HG03025 (cell line): ENCODE measurements around the gene SCARB2.

Experiments used
- ATAC-seq: cut with Tn5 transposase; IDR thresholded peaks from one replicate; pipeline ENCODE4 v1.9.1; 2021; ENCODE audit warnings: mild to moderate bottlenecking, moderate library complexity; ENCODE audit not compliant: unreplicated experiment, low FRiP score

The SCARB2 gene

DNA sequence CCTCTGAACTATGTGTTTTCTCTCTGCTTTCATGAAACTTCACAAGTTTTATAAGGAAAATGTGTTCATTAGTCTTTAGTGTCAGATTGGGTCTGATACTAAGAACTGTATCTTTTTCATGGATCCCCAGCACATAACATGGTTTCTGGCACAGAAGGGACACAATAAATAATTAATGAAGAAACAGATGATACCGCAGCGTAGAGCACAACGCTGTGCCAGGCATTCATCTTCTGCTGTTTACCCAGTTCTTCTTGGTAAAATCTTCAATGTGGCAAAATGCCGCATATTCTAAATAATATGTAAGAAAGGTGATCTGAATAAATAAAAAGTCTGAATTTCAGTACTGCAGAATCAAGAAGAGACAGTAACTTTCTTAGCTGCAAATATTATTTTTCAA, 12.3 kb downstream of the SCARB2 start:
- no peak for ATAC-seq

DNA sequence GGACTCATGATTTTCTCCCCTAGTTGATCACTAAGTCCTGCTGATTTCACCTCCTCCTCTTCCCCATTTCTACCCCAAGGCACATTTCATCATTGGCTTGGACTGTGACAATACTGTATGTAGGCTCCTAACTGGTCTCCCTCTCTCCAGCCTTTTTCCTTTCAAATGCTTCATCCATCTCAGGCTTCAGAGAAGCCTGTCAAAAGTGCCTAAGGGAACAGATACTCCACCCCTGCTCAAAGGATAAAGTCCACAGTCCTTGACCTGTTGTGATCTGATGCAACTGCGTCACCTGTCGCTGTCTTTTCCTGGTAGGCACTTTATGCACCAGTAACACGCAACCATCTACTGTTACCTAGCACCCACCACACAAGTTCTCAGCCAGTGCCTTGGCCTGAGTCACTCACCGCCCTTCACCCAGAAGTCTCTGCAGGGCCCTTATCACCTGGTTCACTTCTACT, 12.8 kb downstream of the SCARB2 start:
- ATAC-seq: no peak

DNA sequence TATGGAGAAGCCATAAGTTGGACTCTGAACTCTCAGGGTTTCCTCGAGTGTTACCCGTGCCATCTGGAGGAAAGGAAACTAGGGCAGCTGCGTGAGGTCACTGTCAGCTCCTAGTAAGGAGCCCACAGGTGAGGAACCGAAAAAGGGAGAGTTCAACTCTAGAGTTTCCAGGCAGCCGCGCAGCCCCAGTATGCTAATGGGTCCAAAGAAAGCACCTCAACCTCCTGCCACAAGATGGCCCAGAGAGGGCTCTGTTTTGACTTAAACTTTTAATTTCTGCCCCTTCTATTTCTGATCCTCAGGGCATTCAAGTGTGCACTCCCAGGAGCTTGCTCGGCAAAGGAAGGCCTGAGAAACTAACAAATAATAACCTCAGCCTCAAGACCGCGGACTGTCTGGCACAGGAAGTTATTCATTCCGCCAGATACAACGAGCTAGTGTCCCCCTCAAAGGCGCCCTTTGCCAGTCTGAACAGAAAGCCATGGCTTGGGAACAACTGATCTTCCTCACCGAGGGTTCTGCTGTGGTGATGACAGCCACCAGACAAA, 13.9 kb downstream of the SCARB2 start:
- ATAC-seq: peak; percentile 88

DNA sequence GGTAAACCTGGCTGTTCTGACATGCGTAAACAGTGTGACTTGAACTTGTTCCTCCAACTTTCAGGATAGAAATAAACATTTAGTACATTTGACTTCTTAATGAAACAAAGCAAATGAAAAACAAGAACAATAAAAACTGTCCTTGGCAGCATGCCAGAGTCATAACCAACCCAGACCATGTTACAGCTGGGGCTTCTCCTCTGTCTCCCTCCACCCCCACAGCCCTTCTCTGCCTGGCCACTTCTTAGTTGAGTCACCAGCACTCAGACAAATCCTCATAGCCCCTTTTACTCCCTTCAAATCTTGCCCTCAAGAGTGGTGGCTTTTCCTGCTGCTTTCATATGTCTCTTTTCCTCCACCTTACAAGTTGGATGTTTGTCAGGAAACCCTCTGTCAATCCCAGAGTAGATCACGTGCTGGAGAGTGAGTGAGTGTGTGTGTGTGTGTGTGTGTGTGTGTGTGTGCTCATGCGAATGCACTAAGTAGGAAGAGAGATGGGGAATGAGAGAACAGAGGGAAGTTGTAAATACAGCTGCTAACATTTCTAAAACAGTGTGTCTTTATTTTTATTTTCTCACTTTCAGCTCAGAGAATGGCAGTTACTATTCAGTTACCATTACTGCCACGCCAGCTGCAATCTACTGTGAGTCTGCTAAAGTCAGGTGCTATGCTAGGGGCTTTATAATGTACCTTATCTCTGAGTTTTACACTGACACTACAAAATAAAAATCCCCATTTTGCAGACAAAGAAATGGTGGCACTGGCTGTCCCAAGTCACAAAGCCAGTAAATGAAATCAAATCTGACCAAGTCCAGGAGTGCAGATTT, 15.0 kb downstream of the SCARB2 start:
- ATAC-seq: peak; percentile 33

DNA sequence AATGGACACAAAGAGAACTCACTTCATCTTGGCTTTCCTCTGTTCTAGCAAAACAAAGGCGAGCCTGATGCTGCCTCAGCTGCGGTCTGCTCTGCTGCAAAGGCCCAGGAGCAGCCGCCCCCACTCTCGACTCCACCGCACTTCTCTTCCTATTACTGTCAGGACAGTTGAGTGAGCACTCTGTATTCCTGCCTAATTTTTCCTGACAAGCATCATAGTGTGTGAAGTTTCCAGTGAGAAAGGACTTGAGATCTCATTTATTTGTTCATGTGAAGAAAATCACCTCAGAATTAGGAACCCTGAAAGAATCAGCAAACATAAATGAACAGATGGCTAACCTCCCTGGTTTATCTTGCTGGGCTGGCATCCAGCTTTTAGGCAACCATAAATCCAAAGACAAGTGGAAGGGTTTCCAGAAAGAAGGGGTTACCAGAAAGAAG, 15.6 kb downstream of the SCARB2 start:
- no peak for ATAC-seq

DNA sequence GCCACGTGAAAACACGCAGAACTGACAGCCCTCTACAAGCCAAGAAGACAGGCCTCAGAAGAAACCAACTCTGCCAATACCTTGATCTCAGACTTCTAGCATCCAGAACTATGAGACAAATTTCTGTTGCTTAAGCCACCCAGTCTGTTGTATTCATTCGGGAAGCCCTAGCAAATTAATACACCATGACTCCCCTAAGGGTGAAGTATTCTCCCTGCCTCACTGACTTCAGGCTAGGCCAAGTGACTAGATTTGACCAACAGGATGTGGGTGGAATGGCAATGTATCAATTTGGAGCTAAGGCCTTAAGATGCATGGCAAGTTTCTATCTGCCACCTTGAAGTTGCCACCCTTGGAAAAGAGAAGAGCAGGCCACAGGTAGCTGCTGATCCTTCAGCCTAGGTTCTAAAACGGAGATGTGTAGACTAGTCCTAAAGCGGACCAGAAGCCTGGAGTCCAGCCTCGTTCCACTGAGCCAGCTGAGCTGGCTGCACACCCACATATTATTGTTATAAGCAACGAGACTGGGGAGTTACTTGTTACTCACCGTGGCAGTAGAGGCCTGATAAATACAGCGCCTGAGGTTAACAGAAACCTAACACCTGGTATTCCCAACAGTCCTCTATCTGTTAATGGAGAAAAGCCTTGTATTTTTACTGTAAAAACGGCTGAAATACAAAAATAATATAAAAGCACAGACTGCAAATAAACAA, 16.4 kb downstream of the SCARB2 start:
- ATAC-seq: no peak

DNA sequence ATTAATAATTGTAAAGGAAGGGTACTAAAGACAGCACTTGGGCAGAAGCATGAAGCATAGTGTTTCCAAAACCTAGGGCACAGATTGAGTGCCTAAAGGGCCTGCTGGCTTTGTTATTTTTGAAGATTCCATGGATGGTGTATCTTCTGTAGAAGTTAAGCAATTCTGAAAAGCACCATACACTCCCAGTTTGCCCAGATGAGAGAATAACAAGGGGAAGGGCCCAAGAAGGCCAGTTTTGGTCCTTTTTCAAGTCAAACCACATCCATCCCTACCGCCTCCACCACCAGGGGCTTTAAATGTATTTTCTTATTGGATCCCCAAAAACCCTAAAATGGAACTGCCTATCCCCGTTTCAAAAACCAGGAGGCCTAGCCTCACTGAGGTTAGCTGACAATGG, 17.2 kb downstream of the SCARB2 start:
- ATAC-seq: no peak

DNA sequence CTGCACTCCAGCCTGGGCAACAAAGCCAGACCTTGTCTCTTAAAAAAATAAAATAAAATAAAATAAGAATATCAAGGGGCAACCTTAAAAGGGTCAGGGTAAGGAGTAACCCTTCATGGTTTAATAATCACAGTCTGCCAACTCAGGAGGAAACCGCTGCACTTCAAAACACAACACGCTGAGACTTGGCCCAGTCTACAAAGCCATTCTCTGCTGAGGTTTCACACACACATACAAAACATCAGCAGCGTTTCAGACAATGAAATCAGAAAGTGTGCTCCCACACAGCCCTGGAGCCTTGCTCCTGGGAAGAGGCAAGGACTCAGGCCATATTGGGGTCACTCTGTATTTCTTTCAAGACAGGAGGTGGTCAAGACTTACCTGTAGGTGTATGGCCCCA, 18.3 kb downstream of the SCARB2 start:
- ATAC-seq: no peak

DNA sequence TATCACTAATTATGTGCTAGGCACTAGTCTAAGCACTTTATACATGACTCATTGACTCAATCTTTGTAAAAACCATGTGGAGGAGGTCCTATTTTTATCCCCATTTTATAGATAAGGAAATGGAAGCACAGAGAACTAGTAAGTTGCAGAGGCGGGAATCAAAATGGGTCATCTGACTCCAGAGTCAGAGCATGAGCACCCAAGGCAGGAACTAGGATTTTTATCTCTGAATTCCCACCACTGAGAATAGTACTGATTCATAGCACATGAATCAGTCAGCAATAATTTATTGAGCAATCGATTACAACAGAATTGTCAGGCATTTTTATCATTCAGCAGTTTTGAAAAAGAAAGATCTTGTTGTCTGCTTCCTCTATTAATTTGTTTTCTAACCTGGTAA, 19.3 kb downstream of the SCARB2 start:
- no peak for ATAC-seq

DNA sequence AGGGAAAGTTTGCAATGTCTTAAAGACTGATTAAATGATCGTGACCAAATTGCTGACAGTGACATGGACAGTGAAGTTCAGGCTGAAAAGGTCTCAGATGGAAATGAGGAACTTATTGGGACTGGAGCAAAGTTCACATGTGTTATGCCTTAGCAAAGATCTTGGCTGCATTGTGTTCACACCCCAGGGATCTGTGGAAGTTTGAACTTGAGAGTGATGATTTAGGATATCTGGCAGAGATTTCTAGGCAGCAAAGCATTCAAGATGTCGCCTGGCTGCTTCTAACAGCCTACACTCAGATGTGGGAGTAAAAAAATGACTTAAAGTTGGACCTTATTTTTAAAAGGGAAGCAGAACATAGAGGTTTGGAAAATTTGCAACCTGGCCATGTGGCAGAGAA, 21.4 kb downstream of the SCARB2 start:
- ATAC-seq: no peak

DNA sequence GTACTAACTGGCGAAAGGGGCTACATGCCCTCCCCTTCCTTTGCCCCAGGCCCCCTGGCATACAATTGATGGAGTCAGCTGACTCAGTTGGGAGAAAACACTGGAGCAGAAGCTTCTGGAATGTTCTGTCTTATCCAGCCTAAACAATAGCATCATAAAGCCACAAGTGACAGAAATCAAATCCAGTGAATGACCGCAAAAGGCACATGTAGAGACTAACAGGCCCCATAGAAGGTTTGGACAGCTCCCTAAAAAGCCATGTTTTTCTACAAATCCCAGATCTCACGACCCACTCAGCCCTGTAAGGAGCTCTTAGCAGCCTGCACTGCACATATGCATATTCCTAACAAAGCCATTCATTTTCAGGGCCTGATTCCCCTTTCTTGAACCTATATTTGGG, 25.1 kb downstream of the SCARB2 start:
- ATAC-seq: no peak

DNA sequence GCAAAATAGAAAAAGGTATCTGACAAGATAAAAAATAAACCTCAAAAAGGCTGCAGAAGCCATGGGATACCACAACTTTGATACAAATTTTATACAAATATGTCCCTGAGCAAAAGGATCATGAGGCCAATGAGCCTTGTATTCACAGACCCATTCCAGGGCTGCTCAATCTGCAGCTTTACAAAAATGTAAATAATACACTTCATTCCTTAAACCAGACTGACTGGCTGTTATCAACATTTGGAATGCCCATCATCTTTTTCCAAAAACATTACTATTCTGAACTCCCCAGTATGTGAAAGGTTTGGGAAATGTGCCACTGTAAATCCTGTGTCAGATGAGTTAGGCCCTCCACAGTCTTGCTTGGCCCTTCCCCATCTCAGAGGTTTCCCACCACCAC, 25.5 kb downstream of the SCARB2 start:
- ATAC-seq: no peak

DNA sequence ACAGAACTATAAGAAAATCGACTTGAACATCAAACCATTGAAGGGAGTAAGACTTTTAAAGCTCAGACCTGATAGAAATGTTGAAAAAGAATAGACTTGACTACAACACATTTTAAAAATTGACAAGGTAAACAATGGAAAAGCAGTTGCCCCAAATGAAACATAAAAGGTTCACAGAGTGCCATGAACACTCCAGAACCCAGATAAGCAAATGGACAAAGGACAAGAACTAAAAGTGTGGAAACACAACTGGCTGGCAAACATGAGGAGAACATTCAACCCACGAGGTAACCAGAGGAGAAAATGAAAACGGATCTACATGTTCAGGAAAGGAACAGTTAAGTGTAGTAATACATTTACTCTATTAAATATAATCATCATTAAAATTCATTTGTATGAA, 26.5 kb downstream of the SCARB2 start:
- no peak for ATAC-seq

DNA sequence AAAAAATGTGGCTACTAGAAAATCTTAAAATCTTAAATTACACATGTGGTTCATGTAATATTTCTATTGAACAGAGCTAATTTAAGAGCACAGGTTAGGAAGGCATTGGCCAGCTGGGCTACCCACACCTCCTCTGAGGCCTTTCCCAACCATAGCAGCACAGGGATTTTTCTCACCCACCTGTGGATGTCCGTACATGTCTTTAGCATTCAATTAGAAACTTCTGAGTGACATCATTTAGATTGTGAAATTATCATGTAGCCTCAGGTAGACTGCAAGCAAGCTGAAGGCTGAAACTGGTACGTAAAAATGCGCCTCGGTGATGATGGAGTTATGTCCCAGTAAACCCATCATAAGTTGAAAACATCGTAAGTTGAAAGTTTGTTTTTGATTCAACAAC, 31.2 kb downstream of the SCARB2 start:
- ATAC-seq: no peak

DNA sequence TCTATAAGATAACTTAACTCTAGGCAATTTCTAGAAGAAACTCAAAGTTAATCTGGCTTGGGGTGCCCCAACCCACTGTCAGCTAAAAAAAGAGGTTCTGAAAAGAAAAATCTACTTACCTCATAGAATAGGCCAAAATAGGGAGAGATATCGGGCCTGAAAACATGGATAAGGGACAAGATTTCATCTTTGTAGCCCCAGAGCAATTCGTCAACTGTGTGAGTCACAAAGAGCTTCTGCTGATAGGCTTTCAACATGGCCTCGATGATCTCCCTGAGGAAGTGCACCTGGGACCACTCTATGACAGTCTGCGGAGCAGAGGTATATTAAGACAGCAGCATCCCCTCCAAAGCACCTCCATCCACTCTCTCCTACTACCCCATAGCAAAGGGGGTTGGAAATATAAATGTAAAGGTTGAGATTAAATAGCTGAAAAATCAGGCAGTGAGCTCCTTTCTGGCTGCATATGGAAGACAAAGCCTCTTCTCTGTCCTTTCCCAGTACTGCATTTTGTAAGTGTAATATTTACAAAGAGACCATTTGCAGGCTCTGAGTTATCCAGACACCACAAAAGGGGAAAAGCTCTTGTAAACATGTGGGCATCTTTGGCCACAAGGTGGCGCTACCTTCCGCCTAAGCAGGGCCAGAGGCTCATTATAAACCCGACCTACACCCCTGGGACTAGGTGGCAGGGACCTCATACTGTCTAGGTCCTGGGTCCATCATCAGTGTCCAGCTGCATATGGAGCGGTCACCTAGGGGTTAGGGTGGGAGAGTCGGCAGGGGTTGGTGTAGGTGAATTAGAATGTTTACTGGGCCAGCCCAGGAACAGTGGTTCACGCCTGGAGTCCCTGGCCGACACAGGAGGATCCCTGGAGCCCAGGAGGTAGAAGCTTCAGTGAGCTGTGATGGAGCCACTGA, 34.0 kb downstream of the SCARB2 start:
- ATAC-seq: peak; percentile 55

DNA sequence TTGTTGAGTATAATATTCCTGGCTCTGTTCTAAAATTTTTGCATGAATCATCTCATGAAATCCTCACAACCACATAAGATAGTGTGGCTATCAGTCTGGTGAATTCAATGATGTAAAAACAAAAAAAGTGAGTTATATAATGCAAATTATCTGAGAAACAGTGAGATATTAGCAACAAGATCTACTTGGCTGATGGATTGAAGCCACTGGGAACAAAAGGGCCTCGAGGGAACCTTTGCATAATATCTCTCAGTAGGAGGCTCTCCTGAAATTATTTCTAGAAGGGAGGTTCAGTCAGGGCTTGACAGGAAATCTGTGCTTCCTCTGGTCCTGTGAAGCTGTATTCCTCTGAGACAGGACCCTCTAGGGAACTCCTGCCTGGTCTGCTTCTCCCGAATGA, 35.3 kb downstream of the SCARB2 start:
- no peak for ATAC-seq

DNA sequence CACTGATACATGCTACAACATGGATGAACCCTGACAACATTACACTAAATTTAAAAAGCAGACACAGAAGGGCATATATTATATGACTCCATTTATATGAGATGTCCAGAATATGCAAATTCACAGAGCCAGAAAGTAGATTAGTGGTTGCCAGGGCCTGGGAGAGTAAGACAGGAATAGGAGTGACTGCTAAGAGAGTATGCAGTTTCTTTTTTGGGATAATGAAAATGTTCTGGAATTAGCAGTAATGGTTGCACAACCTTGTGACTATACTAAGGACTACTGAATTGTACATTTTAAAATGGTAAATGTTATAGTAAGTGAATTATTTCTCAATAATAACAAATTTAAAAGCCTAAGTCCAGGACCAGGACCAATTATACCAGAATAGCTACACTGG, 35.9 kb downstream of the SCARB2 start:
- ATAC-seq: no peak

DNA sequence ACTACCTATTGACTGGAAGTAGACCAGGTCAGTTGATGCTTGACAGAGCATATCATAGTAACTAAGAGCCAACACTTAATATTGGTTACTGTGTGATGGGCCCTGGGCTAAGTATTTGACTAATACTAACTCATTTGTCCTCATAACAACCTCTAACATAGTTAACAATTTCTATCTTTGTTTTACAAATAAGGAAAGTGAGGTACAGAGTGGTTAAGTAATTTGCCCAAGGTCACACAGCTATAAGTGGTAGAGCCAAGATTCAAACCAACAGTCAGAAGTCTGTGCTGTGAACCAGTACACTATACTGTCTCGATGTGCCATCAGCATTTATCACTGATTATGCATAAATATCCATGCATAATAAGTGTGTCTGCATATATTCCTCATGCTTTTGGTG, 38.3 kb downstream of the SCARB2 start:
- no peak for ATAC-seq

DNA sequence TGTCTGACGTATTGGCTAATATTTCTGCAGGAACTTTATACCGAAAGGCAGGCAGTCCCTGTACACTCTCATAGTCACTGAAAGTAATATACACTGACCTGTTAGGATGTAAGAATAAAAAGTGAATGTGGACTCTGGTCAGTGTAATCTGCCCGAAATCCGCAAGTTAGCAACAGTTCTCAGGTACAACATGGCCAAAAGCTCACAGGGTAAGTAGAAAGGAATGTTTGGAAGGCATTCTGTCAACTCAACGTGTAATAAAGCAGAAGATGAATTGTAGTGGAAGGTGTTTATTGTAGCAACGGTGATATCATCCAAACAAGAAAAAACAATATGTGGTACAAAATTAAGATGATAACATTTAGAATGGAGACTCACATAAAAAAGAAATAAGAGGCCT, 39.4 kb downstream of the SCARB2 start:
- ATAC-seq: no peak

DNA sequence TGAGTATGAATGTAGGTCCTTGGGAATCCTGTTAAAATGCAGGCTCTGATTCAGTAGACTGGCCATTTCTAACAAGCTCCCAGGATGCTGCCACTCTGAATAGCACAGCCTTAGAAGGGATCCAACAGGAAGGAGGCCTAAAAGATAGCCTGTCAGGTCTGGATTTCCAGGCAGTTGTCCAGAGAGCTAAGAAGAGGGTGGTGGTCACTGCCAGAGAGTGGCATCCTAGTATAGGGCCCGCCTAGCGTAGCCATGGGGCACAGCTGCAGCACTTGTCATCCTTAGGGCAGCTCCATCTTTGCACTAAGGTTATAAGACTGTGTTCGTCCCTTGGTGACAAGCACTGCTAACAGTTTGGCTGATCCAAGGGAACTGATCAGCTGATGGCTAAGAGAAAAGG, 44.9 kb downstream of the SCARB2 start:
- no peak for ATAC-seq

DNA sequence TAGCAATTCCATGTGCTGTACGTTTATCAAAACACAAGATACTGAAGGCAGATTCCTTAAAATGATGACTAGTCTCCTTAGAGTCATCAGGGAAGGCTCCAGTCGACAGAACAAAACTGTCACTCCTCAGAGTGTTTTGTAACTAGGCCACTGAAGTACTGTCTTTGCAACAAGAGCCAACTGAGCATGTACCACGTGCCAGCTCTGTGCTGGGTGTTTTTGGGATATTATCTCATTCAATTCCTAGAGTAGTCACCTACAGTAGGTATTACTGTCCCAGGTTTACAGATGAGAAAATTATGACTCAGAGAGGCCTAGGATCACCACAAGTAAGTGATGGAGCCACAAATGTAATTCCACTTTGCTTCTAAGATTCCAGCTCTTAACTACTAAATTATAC, 47.1 kb downstream of the SCARB2 start:
- no peak for ATAC-seq
